SU-DHL-6 (cell line): ENCODE measurements around the gene NDFIP1.

Experiments
- H2AFZ ChIP-seq: fragments of 200-600 bp; sonication (generic); 2 replicates; pipeline ENCODE4 v1.6.1; 2014; ENCODE audit warnings: low read depth, mild to moderate bottlenecking, moderate library complexity, mixed read lengths, antibody characterized with exemption, low read length; ENCODE audit not compliant: severe bottlenecking
- H3F3A ChIP-seq: fragments of 200-600 bp; shearing (Covaris generic); 2 replicates; pipeline ENCODE4 v1.6.0; 2016; ENCODE audit warnings: antibody characterized with exemption, mild to moderate bottlenecking; ENCODE audit not compliant: insufficient read depth
- H3K27ac ChIP-seq: fragments of 200-600 bp; sonication (generic); 2 replicates; pipeline ENCODE4 v1.5.1; 2016; ENCODE audit warnings: low read depth, mild to moderate bottlenecking, low read length, moderate library complexity, mixed read lengths
- H3K27me3 ChIP-seq: fragments of 200-600 bp; sonication (generic), shearing (Covaris generic); 2 replicates; pipeline ENCODE4 v1.6.0; 2014; ENCODE audit warnings: mild to moderate bottlenecking, low read length
- H3K36me3 ChIP-seq: fragments of 200-600 bp; sonication (generic); 2 replicates; pipeline ENCODE4 v1.6.1; 2014; ENCODE audit warnings: mild to moderate bottlenecking, low read length, mixed read lengths
- H3K4me2 ChIP-seq: fragments of 300-600, 200-600 bp; shearing (Covaris generic), sonication (generic); 2 replicates; pipeline ENCODE4 v1.6.0; 2014; ENCODE audit warnings: low read length, low read depth, mild to moderate bottlenecking; ENCODE audit not compliant: poor library complexity, severe bottlenecking
- H3K4me3 ChIP-seq: fragments of 200-600 bp; sonication (generic); 2 replicates; pipeline ENCODE4 v1.5.1; 2014; ENCODE audit warnings: antibody characterized with exemption, low read length, mild to moderate bottlenecking, mixed read lengths; ENCODE audit not compliant: insufficient read depth, poor library complexity, severe bottlenecking
- H3K79me2 ChIP-seq: fragments of 200-600 bp; sonication (generic); 2 replicates; pipeline ENCODE4 v1.6.1; 2014; ENCODE audit warnings: mild to moderate bottlenecking, low read length, moderate library complexity; ENCODE audit not compliant: insufficient read depth
- H3K9ac ChIP-seq: fragments of 200-600 bp; sonication (generic); 2 replicates; pipeline ENCODE4 v1.7.0; 2014; ENCODE audit warnings: mild to moderate bottlenecking, low read length
- H3K9me2 ChIP-seq: fragments of 200-600 bp; sonication (generic); replicated peaks from 2 replicates; pipeline ENCODE4 v1.6.1; 2014; ENCODE audit warnings: low read length; ENCODE audit not compliant: insufficient read depth
- H3K9me3 ChIP-seq: fragments of 200-600 bp; sonication (generic); 2 replicates; pipeline ENCODE4 v1.6.1; 2014; ENCODE audit warnings: low read length, mixed read lengths; ENCODE audit not compliant: insufficient read depth
- H4K20me1 ChIP-seq: fragments of 200-600 bp; sonication (generic); 2 replicates; pipeline ENCODE4 v1.6.1; 2014; ENCODE audit warnings: low read depth, mild to moderate bottlenecking, antibody characterized with exemption, low read length, moderate library complexity, mixed read lengths
- CTCF ChIP-seq: fragments of 200-600 bp; sonication (generic); IDR thresholded peaks from one replicate; pipeline ENCODE4 v1.5.1; 2017; ENCODE audit warnings: antibody characterized with exemption, mild to moderate bottlenecking, low read length, moderate library complexity; ENCODE audit not compliant: insufficient read depth, poor library complexity, severe bottlenecking
- EZH2phosphoT487 ChIP-seq: fragments of 200-600 bp; sonication (generic), shearing (Covaris generic); conservative IDR thresholded peaks from 2 replicates; pipeline ENCODE4 v1.6.1; 2018; ENCODE audit warnings: mild to moderate bottlenecking, antibody characterized with exemption, low read length, moderate library complexity, mixed read lengths

The NDFIP1 gene

GRCh38 chr5:142175039-142175438 lies 66.5 kb downstream of the NDFIP1 start:
- no peak overlapping the region for H3K4me2 ChIP-seq
- no peaks in the 10 kb centered on the region for H3F3A ChIP-seq
- H3K4me3 ChIP-seq = no peak overlapping the region
- no peaks in the 10 kb centered on the region for H4K20me1 ChIP-seq
- no peaks in the 10 kb centered on the region for H3K9me2 ChIP-seq
- TF ChIP-seq EZH2phosphoT487 = no peak
- TF ChIP-seq CTCF = no peak
- H3K27ac ChIP-seq = no peak overlapping the region
- H3K27me3 ChIP-seq = no peaks in the 10 kb centered on the region
- no peaks in the 10 kb centered on the region for H3K79me2 ChIP-seq
- no peak overlapping the region for H2AFZ ChIP-seq
- H3K9me3 ChIP-seq = no peaks in the 10 kb centered on the region
- H3K36me3 ChIP-seq = no peaks in the 10 kb centered on the region
- H3K9ac ChIP-seq = no peak overlapping the region

DNA sequence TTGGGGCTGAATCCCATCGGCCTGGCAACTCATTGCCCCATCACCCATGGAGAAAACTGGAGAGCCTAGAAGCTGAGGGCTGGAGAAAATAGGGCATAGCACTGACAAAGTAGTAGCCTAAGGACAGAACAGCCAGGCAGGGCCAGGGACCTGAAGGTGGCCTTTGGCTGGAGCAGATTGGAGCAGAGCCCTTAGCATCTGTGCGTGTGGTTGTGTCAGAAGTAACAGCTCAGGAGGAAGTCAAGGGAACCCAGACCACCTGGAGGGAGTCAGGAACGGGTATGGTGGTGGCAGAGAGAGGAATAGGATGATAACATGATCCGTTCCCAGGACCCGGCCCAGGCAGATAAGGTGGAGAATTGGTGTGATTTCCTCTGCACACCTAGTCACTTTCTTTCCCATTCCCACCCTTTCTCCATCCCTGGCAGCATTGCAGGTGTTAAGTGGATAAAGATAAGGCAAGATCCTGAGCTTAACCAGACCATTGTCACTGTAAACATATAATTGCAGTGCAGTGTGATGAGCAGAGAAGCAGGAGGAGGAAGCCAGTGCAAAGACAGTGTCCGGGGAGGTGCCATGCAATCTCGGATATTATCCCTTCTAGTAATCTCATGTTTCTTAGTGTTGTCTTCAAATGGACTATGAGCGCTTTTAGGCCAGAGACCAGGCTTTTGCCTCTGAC lies 67.0 kb downstream of the NDFIP1 start:
- H3K79me2 ChIP-seq = no peaks in the 10 kb centered on the region
- H3K9ac ChIP-seq = no peak overlapping the region
- H3K36me3 ChIP-seq = no peaks in the 10 kb centered on the region
- H3K27ac ChIP-seq = no peak overlapping the region
- H3K4me2 ChIP-seq = no peak overlapping the region
- no peaks in the 10 kb centered on the region for H3F3A ChIP-seq
- H2AFZ ChIP-seq = no peak overlapping the region
- H3K4me3 ChIP-seq = no peak overlapping the region
- TF ChIP-seq EZH2phosphoT487 = no peak
- no peak for TF ChIP-seq CTCF
- H4K20me1 ChIP-seq = no peaks in the 10 kb centered on the region
- H3K27me3 ChIP-seq = no peaks in the 10 kb centered on the region
- no peaks in the 10 kb centered on the region for H3K9me2 ChIP-seq
- no peaks in the 10 kb centered on the region for H3K9me3 ChIP-seq

DNA sequence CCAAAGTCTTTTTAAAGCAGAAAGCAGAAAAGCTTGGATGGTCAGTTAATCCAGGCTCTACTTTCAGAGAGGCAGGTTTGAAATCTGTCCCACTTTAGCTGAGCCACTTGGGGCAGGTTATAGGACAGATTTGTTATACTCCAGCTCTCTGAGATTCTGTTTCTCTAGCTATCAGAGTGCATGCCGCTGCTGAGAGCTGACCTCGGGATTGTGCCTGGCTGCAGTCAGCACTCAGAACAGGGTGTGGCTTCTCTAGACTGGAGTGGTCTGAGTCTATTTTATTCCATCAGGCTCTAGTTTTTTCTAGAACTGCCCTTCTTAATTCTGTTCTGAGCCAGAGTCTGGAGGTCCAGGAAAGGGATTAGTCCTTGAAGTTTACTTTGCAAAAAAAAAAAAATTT lies 67.7 kb downstream of the NDFIP1 start:
- no peak overlapping the region for H3K27ac ChIP-seq
- H3K4me2 ChIP-seq = no peak overlapping the region
- no peaks in the 10 kb centered on the region for H3F3A ChIP-seq
- no peaks in the 10 kb centered on the region for H3K9me3 ChIP-seq
- H3K4me3 ChIP-seq = no peak overlapping the region
- H3K9ac ChIP-seq = no peak overlapping the region
- no peaks in the 10 kb centered on the region for H3K79me2 ChIP-seq
- H3K27me3 ChIP-seq = no peaks in the 10 kb centered on the region
- no peak overlapping the region for H2AFZ ChIP-seq
- H4K20me1 ChIP-seq = no peaks in the 10 kb centered on the region
- TF ChIP-seq EZH2phosphoT487 (no peak), CTCF (no peak)
- H3K9me2 ChIP-seq = no peaks in the 10 kb centered on the region
- no peaks in the 10 kb centered on the region for H3K36me3 ChIP-seq
